A673 (cell line): ENCODE data around the gene CDH4. TPM values are rescaled to one million over a fixed set of nuclear protein-coding genes. Genes with fewer than 3 reads are reported as not detected.

Experiments
- BruUV-seq: library from RNA; stranded (reverse); fragments of 400-500 nt; replicated peaks from 2 replicates; lab custom pipeline; 2021; lab: Mats Ljungman, UMichigan
- CTCF ChIA-PET: fragments of 300-600 bp; sonication (Branson Sonifier 250); formaldehyde crosslinking; loops from one replicate; lab custom pipeline; 2022; ENCODE audit warnings: antibody characterized with exemption; lab: Charles Lee
- POLR2A ChIA-PET: fragments of 300-600 bp; sonication (Branson Sonifier 250); formaldehyde crosslinking; loops from one replicate; lab custom pipeline; 2022; ENCODE audit warnings: antibody characterized with exemption; ENCODE audit not compliant: low non-redundant PET; lab: Charles Lee
- DNase-seq: peaks from one replicate; pipeline ENCODE4 v3.0.0-alpha.2; 2015; ENCODE audit warnings: low spot score
- H3K27ac ChIP-seq: fragments of 200-600 bp; sonication (generic); 2 replicates; pipeline ENCODE4 v1.5.1; 2016; ENCODE audit warnings: mixed run types, low read depth, mild to moderate bottlenecking, mixed read lengths, antibody characterized with exemption, low read length; ENCODE audit not compliant: poor library complexity, severe bottlenecking
- H3K27me3 ChIP-seq: fragments of 200-600 bp; sonication (generic); replicated peaks from 2 replicates; pipeline ENCODE4 v1.6.1; 2017; ENCODE audit warnings: mixed run types, low read depth, mild to moderate bottlenecking, mixed read lengths, antibody characterized with exemption, low read length; ENCODE audit not compliant: insufficient read depth, poor library complexity
- H3K36me3 ChIP-seq: fragments of 200-600 bp; sonication (generic); 2 replicates; pipeline ENCODE4 v1.6.1; 2016; ENCODE audit warnings: mixed run types, mild to moderate bottlenecking, mixed read lengths, antibody characterized with exemption, low read length; ENCODE audit not compliant: insufficient read depth, poor library complexity, severe bottlenecking
- H3K4me1 ChIP-seq: fragments of 200-600 bp; sonication (generic); 2 replicates; pipeline ENCODE4 v1.6.1; 2017; ENCODE audit warnings: mixed run types, mild to moderate bottlenecking, mixed read lengths, antibody characterized with exemption, low read length; ENCODE audit not compliant: insufficient read depth, poor library complexity, severe bottlenecking
- H3K4me3 ChIP-seq: fragments of 200-600 bp; sonication (generic); 2 replicates; pipeline ENCODE4 v1.5.1; 2016; ENCODE audit warnings: low read depth, mixed run types, mild to moderate bottlenecking, mixed read lengths, low read length; ENCODE audit not compliant: poor library complexity, severe bottlenecking
- H3K9me3 ChIP-seq: fragments of 200-600 bp; sonication (generic); 2 replicates; pipeline ENCODE4 v1.6.1; 2016; ENCODE audit warnings: mixed run types, low read depth, mild to moderate bottlenecking, mixed read lengths, antibody characterized with exemption, low read length; ENCODE audit not compliant: poor library complexity, severe bottlenecking
- CTCF ChIP-seq: fragments of 300-800, 200-600 bp; sonication (generic); conservative IDR thresholded peaks from 2 replicates; pipeline ENCODE4 v1.5.1; 2017; ENCODE audit warnings: low read depth, mild to moderate bottlenecking, antibody characterized with exemption, low read length, moderate library complexity, mixed read lengths
- EZH2 ChIP-seq: fragments of 200-600 bp; sonication (generic); IDR thresholded peaks from 2 replicates; pipeline ENCODE4 v1.6.1; 2017; ENCODE audit warnings: borderline replicate concordance, low read depth, mild to moderate bottlenecking, mixed read lengths, antibody characterized with exemption, low read length; ENCODE audit not compliant: poor library complexity, severe bottlenecking
- intact Hi-C: fragments of 100-400 bp; cut with micrococcal nuclease; formaldehyde crosslinking; loops from one replicate; pipeline ENCODE4 v1.10.0; 2022; ENCODE audit not compliant: unreplicated experiment
- total RNA-seq: library from RNA; stranded (reverse); gene quantifications from 2 replicates; pipeline ENCODE4 v1.2.3, GENCODE V29; 2021

CDH4 gene
- total RNA-seq, 1 experiment from 2014 or later, result 8.3 TPM

GRCh38 chr20:61490721-61491120 lies 238.7 kb downstream of the CDH4 start:
- DNase-seq, result no peak
- H3K27ac ChIP-seq, result no peak overlapping the region
- no peaks in the 10 kb centered on the region for H3K4me1 ChIP-seq
- intact Hi-C loops, result no loop called here
- no peak overlapping the region for H3K4me3 ChIP-seq
- H3K27me3 ChIP-seq, result peaks cover 8% of the 10 kb centered on the region
- H3K36me3 ChIP-seq, result no peaks in the 10 kb centered on the region
- no peaks in the 10 kb centered on the region for H3K9me3 ChIP-seq
- POLR2A ChIA-PET, result no interaction called here
- CTCF ChIA-PET, result no interaction called here
- TF ChIP-seq EZH2 (no peak), CTCF (no peak)
- no TSS peak for BruUV-seq

- Histone ChIP-seq H3K9me3 (no peaks in the 10 kb centered on the region), H3K27me3 (peaks cover 8% of the 10 kb centered on the region), H3K4me3 (no peak overlapping the region), H3K27ac (no peak overlapping the region), H3K4me1 (no peaks in the 10 kb centered on the region), H3K36me3 (no peaks in the 10 kb centered on the region)
- ChIA-PET CTCF (no interaction called here), POLR2A (no interaction called here)
- TF ChIP-seq CTCF (no peak), EZH2 (no peak)
- no peak for DNase-seq
- no TSS peak for BruUV-seq
- intact Hi-C loops, result no loop called here
Measured at GRCh38 chr20:61492065-61492464, 240.0 kb downstream of the CDH4 start.

GRCh38 chr20:61493798-61494305 lies 241.8 kb downstream of the CDH4 start:
- Histone ChIP-seq H3K27me3 (peaks cover 5% of the 10 kb centered on the region), H3K4me3 (no peak overlapping the region), H3K27ac (no peak overlapping the region), H3K4me1 (no peaks in the 10 kb centered on the region), H3K9me3 (no peaks in the 10 kb centered on the region), H3K36me3 (no peaks in the 10 kb centered on the region)
- no peak for DNase-seq
- TF ChIP-seq EZH2, result no peak
- no peak for TF ChIP-seq CTCF
- POLR2A ChIA-PET, result no interaction called here
- intact Hi-C loops, result no loop called here
- CTCF ChIA-PET, result no interaction called here
- no TSS peak for BruUV-seq
